K562 (cell line): ENCODE data around the gene PATJ. TPM values are rescaled to one million over a fixed set of nuclear protein-coding genes. Genes with fewer than 3 reads are reported as not detected.

Experiments used
- ATAC-seq: fragments of 200-7000 bp; cut with Tn5 transposase; 3 replicates; pipeline ENCODE4 v1.9.1; 2020; ENCODE audit warnings: moderate library complexity
- BruUV-seq: library from RNA; stranded (reverse); fragments of 400-500 nt; replicated peaks from 2 replicates; lab custom pipeline; 2021; lab: Mats Ljungman, UMichigan
- CTCF ChIA-PET: fragments of 300-600 bp; formaldehyde crosslinking; extraction: SDS; loops from one replicate; lab custom pipeline; 2021; ENCODE audit warnings: low intra/inter-chr PET ratio; lab: Yijun Ruan, JAX
- POLR2A ChIA-PET: fragments of 300-600, 350-650 bp; sonication (Branson Sonifier 250); formaldehyde crosslinking; extraction: SDS; loops from one replicate; lab custom pipeline; 2021; ENCODE audit warnings: antibody characterized with exemption, inconsistent platforms; lab: Yijun Ruan, JAX
- DNase-seq, 4 experiments: peaks; one replicate each; pipeline versions ENCODE4 v3.0.0 to v3.0.0-alpha.2; 2011 to 2018; ENCODE audit warnings: low spot score in 3 of 4, mixed read lengths in 3 of 4; ENCODE audit errors: extremely low read depth in 1 of 4
- FAIRE-seq: peaks from 2 replicates; lab custom pipeline; 2011; peaks lifted over from hg19 to GRCh38; lab: Jason Lieb, UNC
- H2AFZ ChIP-seq: 2 replicates; pipeline ENCODE4 v1.6.0; 2011; ENCODE audit warnings: low read depth, low read length, control low read depth, inconsistent platforms
- H3K27ac ChIP-seq: fragments of 200-600 bp; 3 replicates; pipeline ENCODE4 v1.8.0; 2011; ENCODE audit warnings: low read depth, mild to moderate bottlenecking, control low read depth, inconsistent platforms, low read length, moderate library complexity, mixed read lengths; ENCODE audit errors: extremely low read depth
- H3K27me3 ChIP-seq, 2 experiments: fragments of 300-600 bp in 1 of 2; 2 replicates in 1 of 2; 3 replicates in 1 of 2; pipeline versions ENCODE4 v1.6.0 to v1.8.0; 2011; ENCODE audit warnings: inconsistent platforms in 2 of 2, low read length in 2 of 2, mild to moderate bottlenecking in 1 of 2, mixed read lengths in 1 of 2, moderate library complexity in 1 of 2; ENCODE audit not compliant: control insufficient read depth in 2 of 2, insufficient read depth in 2 of 2
- H3K36me3 ChIP-seq: fragments of 300-600 bp; 3 replicates; pipeline ENCODE4 v1.8.0; 2011; ENCODE audit warnings: mild to moderate bottlenecking, low read length, inconsistent platforms; ENCODE audit not compliant: control insufficient read depth, insufficient read depth
- H3K4me1 ChIP-seq, 2 experiments: fragments of 200-600 bp in 1 of 2; replicated peaks in 1 of 2; 2 replicates in 1 of 2; 3 replicates in 1 of 2; pipeline versions ENCODE4 v1.5.1 to v1.8.0; 2011; ENCODE audit warnings: inconsistent platforms in 2 of 2, low read length in 2 of 2, mild to moderate bottlenecking in 1 of 2, mixed read lengths in 1 of 2, moderate library complexity in 1 of 2; ENCODE audit not compliant: control insufficient read depth in 2 of 2, insufficient read depth in 2 of 2
- H3K4me2 ChIP-seq: 2 replicates; pipeline ENCODE4 v1.6.1; 2011; ENCODE audit warnings: low read length, control low read depth, inconsistent platforms, mixed read lengths; ENCODE audit not compliant: insufficient read depth
- H3K4me3 ChIP-seq: fragments of 200-600 bp; sonication (generic), shearing (Covaris generic); 2 replicates; pipeline ENCODE4 v1.5.1; 2016; ENCODE audit warnings: control low read depth, inconsistent platforms
- H3K79me2 ChIP-seq: fragments of 200-600 bp; 3 replicates; pipeline ENCODE4 v1.8.0; 2011; ENCODE audit warnings: low read length, inconsistent platforms; ENCODE audit not compliant: control insufficient read depth, insufficient read depth
- H3K9ac ChIP-seq, 2 experiments: 2 replicates each; pipeline versions ENCODE4 v1.6.0 to v1.6.1; 2011; ENCODE audit warnings: low read depth in 2 of 2, low read length in 2 of 2, control low read depth in 1 of 2, inconsistent platforms in 1 of 2, mild to moderate bottlenecking in 1 of 2, mixed read lengths in 1 of 2; ENCODE audit not compliant: insufficient read depth in 1 of 2
- H3K9me1 ChIP-seq: one replicate; pipeline ENCODE4 v1.6.0; 2011; ENCODE audit warnings: inconsistent platforms, mild to moderate bottlenecking, low read length, moderate library complexity; ENCODE audit not compliant: control insufficient read depth, insufficient read depth
- H3K9me3 ChIP-seq: replicated peaks from 2 replicates; pipeline ENCODE4 v1.5.1; 2011; ENCODE audit warnings: low read depth, low read length, inconsistent platforms; ENCODE audit not compliant: control insufficient read depth, insufficient read depth
- H4K20me1 ChIP-seq: replicated peaks from 2 replicates; pipeline ENCODE4 v1.6.1; 2011; ENCODE audit warnings: low read length, inconsistent platforms, mixed read lengths; ENCODE audit not compliant: control insufficient read depth, insufficient read depth
- BMI1 ChIP-seq: fragments of 150-350 bp; IDR thresholded peaks from 2 replicates; pipeline ENCODE4 v1.6.1; 2014; ENCODE audit warnings: low read length
- DPF2 ChIP-seq: fragments of 450-650 bp; IDR thresholded peaks from 2 replicates; pipeline ENCODE4 v1.6.1; 2016
- ERF ChIP-seq: fragments of 450-650 bp; formaldehyde crosslinking; IDR thresholded peaks from 2 replicates; pipeline ENCODE4 v1.4.0; 2020; ENCODE audit warnings: mild to moderate bottlenecking, mixed read lengths
- HDGF ChIP-seq: fragments of 450-650 bp; IDR thresholded peaks from 2 replicates; pipeline ENCODE4 v1.6.1; 2016
- KDM4B ChIP-seq, 2 experiments: fragments of 450-650 bp in 1 of 2; sonication (generic) in 1 of 2; IDR thresholded peaks; 2 replicates each; pipeline ENCODE4 v1.6.1; 2016 to 2017; ENCODE audit warnings: borderline replicate concordance in 2 of 2, antibody characterized with exemption in 1 of 2, low read depth in 1 of 2, mild to moderate bottlenecking in 1 of 2
- NONO ChIP-seq, 2 experiments: fragments of 200-400 bp in 1 of 2; fragments of 450-650 bp in 1 of 2; formaldehyde crosslinking in 1 of 2; IDR thresholded peaks; 2 replicates each; pipeline ENCODE4 v1.6.1; 2017; ENCODE audit warnings: low read depth in 2 of 2, mild to moderate bottlenecking in 2 of 2, moderate library complexity in 2 of 2, low read length in 1 of 2
- RAD21 ChIP-seq, 2 experiments: fragments of 250-450 bp in 1 of 2; fragments of 450-650 bp in 1 of 2; sonication (Bioruptor Pico) in 1 of 2; formaldehyde crosslinking in 1 of 2; IDR thresholded peaks in 1 of 2; conservative IDR thresholded peaks in 1 of 2; 2 replicates each; pipeline versions ENCODE4 v1.4.0 to v1.8.0; 2020 to 2022; ENCODE audit warnings: mild to moderate bottlenecking in 2 of 2, moderate library complexity in 1 of 2
- SIX5 ChIP-seq, 2 experiments: IDR thresholded peaks; 2 replicates each; pipeline ENCODE4 v1.6.1; 2011; ENCODE audit warnings: low read length in 2 of 2, borderline replicate concordance in 1 of 2, low read depth in 1 of 2, mild to moderate bottlenecking in 1 of 2, moderate library complexity in 1 of 2; ENCODE audit not compliant: insufficient read depth in 1 of 2
- XRCC5 ChIP-seq: fragments of 200-400 bp; formaldehyde crosslinking; IDR thresholded peaks from 2 replicates; pipeline ENCODE4 v1.6.1; 2017; ENCODE audit warnings: low read depth, mild to moderate bottlenecking, low read length
- WGBS: fragments of 100-300 bp; shearing (Covaris generic); methylation state at CpG from one replicate; pipeline ENCODE4 v1.1.6; 2016; ENCODE audit warnings: low coverage, mixed read lengths; ENCODE audit not compliant: insufficient coverage; ENCODE audit errors: missing lambda C conversion rate; 5-methylcytosine and 5-hydroxymethylcytosine counted together
- in situ Hi-C: fragments of 300-500 bp; cut with MboI; formaldehyde crosslinking; loops from 4 replicates; pipeline ENCODE4 v1.15.0; 2018; ENCODE audit warnings: inconsistent platforms, mixed read lengths
- intact Hi-C: fragments of 100-400 bp; cut with micrococcal nuclease; formaldehyde crosslinking; loops from 2 replicates; pipeline ENCODE4 v1.14.2; 2022
- polyA plus RNA-seq, 8 experiments: library from polyadenylated mRNA; depleted of rRNA in 4 of 8; stranded (reverse) in 5 of 8; unstranded in 3 of 8; fragments of >200 nt; fragmentation: Nextera tagmentation in 2 of 8; fragmentation: Illumina TruSeq in 1 of 8; extraction: Ambion mirVana in 2 of 8; extraction: Trizol in 1 of 8; gene quantifications; 2 replicates each; pipeline versions ENCODE4 v1.2.1 to v1.2.3, GENCODE V29; 2011 to 2014; ENCODE audit warnings: inconsistent platforms in 1 of 8, missing spikeins in 1 of 8
- total RNA-seq, 7 experiments: library from RNA; depleted of rRNA in 6 of 7; stranded (reverse); fragments of >200 nt in 6 of 7; fragmentation: Illumina TruSeq in 2 of 7; extraction: Trizol in 2 of 7; gene quantifications; 2 replicates each; pipeline versions ENCODE4 v1.2.1 to v1.2.3, GENCODE V29; 2011 to 2021; ENCODE audit warnings: low replicate concordance in 1 of 7
- TF ChIP-seq, protein P1 (sequence below): sonication (generic); formaldehyde crosslinking; IDR thresholded peaks from 2 replicates; pipeline ENCODE4 v1.8.1; 2023; ENCODE audit warnings: mild to moderate bottlenecking, missing genetic modification reagents, moderate library complexity
- TF ChIP-seq, protein P2 (sequence below): sonication (generic); formaldehyde crosslinking; IDR thresholded peaks from 2 replicates; pipeline ENCODE4 v1.8.0; 2022; ENCODE audit warnings: missing genetic modification reagents, mild to moderate bottlenecking, borderline replicate concordance
- TF ChIP-seq, protein P3 (sequence below): fragments of 450-650 bp; IDR thresholded peaks from 2 replicates; pipeline ENCODE4 v1.6.1; 2017; ENCODE audit warnings: mild to moderate bottlenecking, moderate library complexity
- TF ChIP-seq, protein P4 (sequence below): fragments of 450-650 bp; IDR thresholded peaks from 2 replicates; pipeline ENCODE4 v1.6.1; 2018; ENCODE audit warnings: mild to moderate bottlenecking, low read depth; ENCODE audit not compliant: partially characterized antibody
- TF ChIP-seq, protein P5 (sequence below): sonication (generic); formaldehyde crosslinking; IDR thresholded peaks from 2 replicates; pipeline ENCODE4 v1.8.0; 2022; ENCODE audit warnings: mild to moderate bottlenecking, missing genetic modification reagents

The PATJ gene
- total and polyA plus RNA-seq, 9 of the 15 experiments (the other 6 are each of a cell fraction or from before 2014, with no cell fraction given), result 0.22 TPM; not detected in 8

DNA sequence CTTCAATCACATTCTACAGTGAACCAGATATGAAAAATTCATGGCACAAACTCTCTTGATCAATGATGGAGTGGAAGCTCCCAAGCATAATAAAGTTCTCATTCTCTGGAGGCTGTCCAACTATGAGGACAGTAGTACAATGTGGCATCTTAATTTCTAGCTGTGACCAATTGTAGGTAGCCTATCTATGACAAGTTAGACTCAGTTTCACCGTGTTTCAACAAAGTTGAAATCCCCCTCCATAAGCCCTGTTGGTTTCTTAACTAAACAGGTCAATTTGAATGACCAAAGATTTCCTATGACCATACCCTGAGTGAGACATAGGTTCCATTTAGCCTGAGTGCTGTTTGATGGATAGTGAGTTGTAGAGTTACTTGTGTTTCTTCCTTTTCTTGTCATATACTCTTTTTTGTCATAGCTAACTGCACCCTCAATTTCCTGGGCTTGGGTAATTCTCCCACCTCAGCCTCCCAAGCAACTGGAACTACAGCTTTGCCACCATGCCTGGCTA, 11.8 kb downstream of the PATJ start:
- DNase-seq, result no peak
- BruUV-seq, result no TSS peak
- H3K9ac ChIP-seq, result no peak overlapping the region
- ChIA-PET POLR2A (no interaction called here), CTCF (no interaction called here)
- no peaks in the 10 kb centered on the region for H4K20me1 ChIP-seq
- H3K27me3 ChIP-seq, result no peaks in the 10 kb centered on the region
- H2AFZ ChIP-seq, result no peak overlapping the region
- no peak for ATAC-seq
- 7% methylated on average over 1 of the region's 1 CpG for WGBS
- no peak overlapping the region for H3K4me2 ChIP-seq
- no peak for FAIRE-seq
- no peak overlapping the region for H3K27ac ChIP-seq
- no peaks in the 10 kb centered on the region for H3K9me3 ChIP-seq
- H3K9me1 ChIP-seq, result no peaks in the 10 kb centered on the region
- H3K4me3 ChIP-seq, result no peak overlapping the region
- no peaks in the 10 kb centered on the region for H3K4me1 ChIP-seq
- no peaks in the 10 kb centered on the region for H3K79me2 ChIP-seq
- intact Hi-C loops (no loop called here), in situ Hi-C loops (no loop called here)
- H3K36me3 ChIP-seq, result no peaks in the 10 kb centered on the region
- TF ChIP-seq, protein P1, sequence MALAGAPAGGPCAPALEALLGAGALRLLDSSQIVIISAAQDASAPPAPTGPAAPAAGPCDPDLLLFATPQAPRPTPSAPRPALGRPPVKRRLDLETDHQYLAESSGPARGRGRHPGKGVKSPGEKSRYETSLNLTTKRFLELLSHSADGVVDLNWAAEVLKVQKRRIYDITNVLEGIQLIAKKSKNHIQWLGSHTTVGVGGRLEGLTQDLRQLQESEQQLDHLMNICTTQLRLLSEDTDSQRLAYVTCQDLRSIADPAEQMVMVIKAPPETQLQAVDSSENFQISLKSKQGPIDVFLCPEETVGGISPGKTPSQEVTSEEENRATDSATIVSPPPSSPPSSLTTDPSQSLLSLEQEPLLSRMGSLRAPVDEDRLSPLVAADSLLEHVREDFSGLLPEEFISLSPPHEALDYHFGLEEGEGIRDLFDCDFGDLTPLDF (CRISPR knock-in tag), result no peak
- TF ChIP-seq, protein P2, sequence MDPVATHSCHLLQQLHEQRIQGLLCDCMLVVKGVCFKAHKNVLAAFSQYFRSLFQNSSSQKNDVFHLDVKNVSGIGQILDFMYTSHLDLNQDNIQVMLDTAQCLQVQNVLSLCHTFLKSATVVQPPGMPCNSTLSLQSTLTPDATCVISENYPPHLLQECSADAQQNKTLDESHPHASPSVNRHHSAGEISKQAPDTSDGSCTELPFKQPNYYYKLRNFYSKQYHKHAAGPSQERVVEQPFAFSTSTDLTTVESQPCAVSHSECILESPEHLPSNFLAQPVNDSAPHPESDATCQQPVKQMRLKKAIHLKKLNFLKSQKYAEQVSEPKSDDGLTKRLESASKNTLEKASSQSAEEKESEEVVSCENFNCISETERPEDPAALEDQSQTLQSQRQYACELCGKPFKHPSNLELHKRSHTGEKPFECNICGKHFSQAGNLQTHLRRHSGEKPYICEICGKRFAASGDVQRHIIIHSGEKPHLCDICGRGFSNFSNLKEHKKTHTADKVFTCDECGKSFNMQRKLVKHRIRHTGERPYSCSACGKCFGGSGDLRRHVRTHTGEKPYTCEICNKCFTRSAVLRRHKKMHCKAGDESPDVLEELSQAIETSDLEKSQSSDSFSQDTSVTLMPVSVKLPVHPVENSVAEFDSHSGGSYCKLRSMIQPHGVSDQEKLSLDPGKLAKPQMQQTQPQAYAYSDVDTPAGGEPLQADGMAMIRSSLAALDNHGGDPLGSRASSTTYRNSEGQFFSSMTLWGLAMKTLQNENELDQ, result no peak
- TF ChIP-seq, protein P3, sequence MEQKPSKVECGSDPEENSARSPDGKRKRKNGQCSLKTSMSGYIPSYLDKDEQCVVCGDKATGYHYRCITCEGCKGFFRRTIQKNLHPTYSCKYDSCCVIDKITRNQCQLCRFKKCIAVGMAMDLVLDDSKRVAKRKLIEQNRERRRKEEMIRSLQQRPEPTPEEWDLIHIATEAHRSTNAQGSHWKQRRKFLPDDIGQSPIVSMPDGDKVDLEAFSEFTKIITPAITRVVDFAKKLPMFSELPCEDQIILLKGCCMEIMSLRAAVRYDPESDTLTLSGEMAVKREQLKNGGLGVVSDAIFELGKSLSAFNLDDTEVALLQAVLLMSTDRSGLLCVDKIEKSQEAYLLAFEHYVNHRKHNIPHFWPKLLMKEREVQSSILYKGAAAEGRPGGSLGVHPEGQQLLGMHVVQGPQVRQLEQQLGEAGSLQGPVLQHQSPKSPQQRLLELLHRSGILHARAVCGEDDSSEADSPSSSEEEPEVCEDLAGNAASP, result no peak
- TF ChIP-seq, protein P4, sequence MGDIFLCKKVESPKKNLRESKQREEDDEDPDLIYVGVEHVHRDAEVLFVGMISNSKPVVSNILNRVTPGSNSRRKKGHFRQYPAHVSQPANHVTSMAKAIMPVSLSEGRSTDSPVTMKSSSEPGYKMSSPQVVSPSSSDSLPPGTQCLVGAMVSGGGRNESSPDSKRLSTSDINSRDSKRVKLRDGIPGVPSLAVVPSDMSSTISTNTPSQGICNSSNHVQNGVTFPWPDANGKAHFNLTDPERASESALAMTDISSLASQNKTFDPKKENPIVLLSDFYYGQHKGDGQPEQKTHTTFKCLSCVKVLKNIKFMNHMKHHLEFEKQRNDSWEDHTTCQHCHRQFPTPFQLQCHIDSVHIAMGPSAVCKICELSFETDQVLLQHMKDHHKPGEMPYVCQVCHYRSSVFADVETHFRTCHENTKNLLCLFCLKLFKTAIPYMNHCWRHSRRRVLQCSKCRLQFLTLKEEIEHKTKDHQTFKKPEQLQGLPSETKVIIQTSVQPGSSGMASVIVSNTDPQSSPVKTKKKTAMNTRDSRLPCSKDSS, result no peak
- TF ChIP-seq ERF (CRISPR knock-in tag) (no peak), BMI1 (no peak), SIX5 (IDR thresholded peaks at IDR 0.05; ENCODE audit: borderline replicate concordance in 1 of 2, insufficient read depth in 1 of 2, low read depth in 1 of 2, low read length in 2 of 2) (no peak), RAD21 (CRISPR knock-in tag; conservative IDR thresholded peaks at IDR 0.05 in 1 of 2, IDR thresholded peaks at IDR 0.05 in 1 of 2) (no peak), DPF2 (no peak), HDGF (no peak), NONO (IDR thresholded peaks at IDR 0.05; ENCODE audit: low read depth in 2 of 2, low read length in 1 of 2) (no peak), XRCC5 (no peak), KDM4B (IDR thresholded peaks at IDR 0.05; ENCODE audit: borderline replicate concordance in 2 of 2, low read depth in 1 of 2) (no peak)
- TF ChIP-seq, protein P5, sequence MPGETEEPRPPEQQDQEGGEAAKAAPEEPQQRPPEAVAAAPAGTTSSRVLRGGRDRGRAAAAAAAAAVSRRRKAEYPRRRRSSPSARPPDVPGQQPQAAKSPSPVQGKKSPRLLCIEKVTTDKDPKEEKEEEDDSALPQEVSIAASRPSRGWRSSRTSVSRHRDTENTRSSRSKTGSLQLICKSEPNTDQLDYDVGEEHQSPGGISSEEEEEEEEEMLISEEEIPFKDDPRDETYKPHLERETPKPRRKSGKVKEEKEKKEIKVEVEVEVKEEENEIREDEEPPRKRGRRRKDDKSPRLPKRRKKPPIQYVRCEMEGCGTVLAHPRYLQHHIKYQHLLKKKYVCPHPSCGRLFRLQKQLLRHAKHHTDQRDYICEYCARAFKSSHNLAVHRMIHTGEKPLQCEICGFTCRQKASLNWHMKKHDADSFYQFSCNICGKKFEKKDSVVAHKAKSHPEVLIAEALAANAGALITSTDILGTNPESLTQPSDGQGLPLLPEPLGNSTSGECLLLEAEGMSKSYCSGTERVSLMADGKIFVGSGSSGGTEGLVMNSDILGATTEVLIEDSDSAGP, result no peak
